BLaER1 (cell line): ENCODE results near the gene CD28.
"Not testable (repeated sequence)": the region's sequence is repeated elsewhere in the genome, so short reads cannot be mapped to it uniquely, and the experiment has no call there.

Source experiments
- H3K27ac ChIP-seq: shearing (Covaris generic); formaldehyde crosslinking; 2 replicates; pipeline ENCODE4 v1.8.1; 2022
- H3K27me3 ChIP-seq: shearing (Covaris generic); formaldehyde crosslinking; 2 replicates; pipeline ENCODE4 v1.8.1; 2022
- H3K36me3 ChIP-seq: shearing (Covaris generic); formaldehyde crosslinking; 2 replicates; pipeline ENCODE4 v1.8.1; 2022
- H3K4me1 ChIP-seq: shearing (Covaris generic); formaldehyde crosslinking; 2 replicates; pipeline ENCODE4 v1.8.1; 2022
- H3K4me2 ChIP-seq: shearing (Covaris generic); formaldehyde crosslinking; 2 replicates; pipeline ENCODE4 v1.8.1; 2022
- H3K4me3 ChIP-seq: shearing (Covaris generic); formaldehyde crosslinking; 2 replicates; pipeline ENCODE4 v1.8.1; 2022
- H3K9ac ChIP-seq: shearing (Covaris generic); formaldehyde crosslinking; 2 replicates; pipeline ENCODE4 v1.8.1; 2022
- H3K9me3 ChIP-seq: shearing (Covaris generic); formaldehyde crosslinking; 2 replicates; pipeline ENCODE4 v1.8.1; 2022
- H4K20me1 ChIP-seq: shearing (Covaris generic); formaldehyde crosslinking; 2 replicates; pipeline ENCODE4 v1.8.1; 2022
- Cebpa-rat ChIP-seq: shearing (Covaris generic); IDR thresholded peaks from 2 replicates; pipeline ENCODE4 v1.8.1; 2022

CD28 gene

GRCh38 chr2:203777030-203777429, 70.6 kb downstream of the CD28 start:
- Histone ChIP-seq H3K4me3 (no peak overlapping the region), H3K9ac (no peak overlapping the region), H3K4me1 (no peaks in the 10 kb centered on the region), H3K27ac (no peak overlapping the region), H3K36me3 (no peaks in the 10 kb centered on the region), H4K20me1 (no peaks in the 10 kb centered on the region), H3K4me2 (no peak overlapping the region), H3K27me3 (no peaks in the 10 kb centered on the region), H3K9me3 (peaks cover 8% of the 10 kb centered on the region; the same call in 1 of the 2 replicates)
- TF ChIP-seq Cebpa-rat = no peak

- H3K36me3 ChIP-seq, H3K9me3 ChIP-seq, H3K27ac ChIP-seq, H3K4me3 ChIP-seq, H3K27me3 ChIP-seq, H3K4me1 ChIP-seq, H4K20me1 ChIP-seq, H3K4me2 ChIP-seq, H3K9ac ChIP-seq: not testable (repeated sequence)
These were observed 73.1 kb downstream of the CD28 start for GRCh38 chr2:203779477-203780073.

GRCh38 chr2:203780231-203780630, 73.8 kb downstream of the CD28 start:
- TF ChIP-seq Cebpa-rat = no peak
- Histone ChIP-seq H3K4me3 (no peak overlapping the region), H3K27me3 (no peaks in the 10 kb centered on the region), H3K27ac (no peak overlapping the region), H3K4me2 (no peak overlapping the region), H3K4me1 (no peaks in the 10 kb centered on the region), H4K20me1 (no peaks in the 10 kb centered on the region), H3K9me3 (peaks cover 8% of the 10 kb centered on the region; the same call in 1 of the 2 replicates), H3K9ac (no peak overlapping the region), H3K36me3 (no peaks in the 10 kb centered on the region)

- Histone ChIP-seq H3K4me3 (no peak overlapping the region), H3K4me2 (no peak overlapping the region), H3K27me3 (no peaks in the 10 kb centered on the region), H3K9ac (no peak overlapping the region), H3K4me1 (no peaks in the 10 kb centered on the region), H4K20me1 (no peaks in the 10 kb centered on the region), H3K27ac (no peak overlapping the region), H3K9me3 (peaks cover 8% of the 10 kb centered on the region; the same call in 1 of the 2 replicates), H3K36me3 (no peaks in the 10 kb centered on the region)
- no peak for TF ChIP-seq Cebpa-rat
These were observed 74.7 kb downstream of the CD28 start for GRCh38 chr2:203781151-203781550.

GRCh38 chr2:203782262-203782976, 76.0 kb downstream of the CD28 start:
- no peaks in the 10 kb centered on the region for H3K4me1 ChIP-seq
- no peak for TF ChIP-seq Cebpa-rat
- H3K9ac ChIP-seq = no peak overlapping the region
- no peak overlapping the region for H3K4me2 ChIP-seq
- H3K4me3 ChIP-seq = no peak overlapping the region
- no peak overlapping the region for H3K27ac ChIP-seq
- no peaks in the 10 kb centered on the region for H4K20me1 ChIP-seq
- H3K36me3 ChIP-seq = no peaks in the 10 kb centered on the region
- no peaks in the 10 kb centered on the region for H3K27me3 ChIP-seq
- H3K9me3 ChIP-seq = peaks cover 8% of the 10 kb centered on the region; the same call in 1 of the 2 replicates

GRCh38 chr2:203783496-203784203, 77.2 kb downstream of the CD28 start:
- no peak overlapping the region for H3K4me3 ChIP-seq

GRCh38 chr2:203784710-203785270, 78.4 kb downstream of the CD28 start:
- not testable (repeated sequence) for H3K27ac ChIP-seq, H3K9ac ChIP-seq, H3K4me3 ChIP-seq, H4K20me1 ChIP-seq, H3K27me3 ChIP-seq, H3K4me2 ChIP-seq, H3K36me3 ChIP-seq, H3K4me1 ChIP-seq, H3K9me3 ChIP-seq

More at GRCh38 chr2:203783496-203784203, 77.2 kb downstream of the CD28 start:
- no peaks in the 10 kb centered on the region for H3K27me3 ChIP-seq
- H4K20me1 ChIP-seq = no peaks in the 10 kb centered on the region
- no peaks in the 10 kb centered on the region for H3K36me3 ChIP-seq
- no peak overlapping the region for H3K4me2 ChIP-seq
- peaks cover 8% of the 10 kb centered on the region; the same call in 1 of the 2 replicates for H3K9me3 ChIP-seq
- no peak overlapping the region for H3K9ac ChIP-seq
- H3K4me1 ChIP-seq = no peaks in the 10 kb centered on the region
- TF ChIP-seq Cebpa-rat = no peak
- H3K27ac ChIP-seq = no peak overlapping the region

GRCh38 chr2:203785391-203786110, 79.1 kb downstream of the CD28 start:
- not testable (repeated sequence) for H3K4me3 ChIP-seq, H3K36me3 ChIP-seq, H4K20me1 ChIP-seq, H3K9ac ChIP-seq, H3K27me3 ChIP-seq, H3K27ac ChIP-seq, H3K4me2 ChIP-seq, H3K4me1 ChIP-seq, H3K9me3 ChIP-seq

- H3K4me2 ChIP-seq = no peak overlapping the region
- TF ChIP-seq Cebpa-rat = 0 out of 2 replicates have a peak, but pooled peaks have one; percentile 48
These were observed 80.3 kb downstream of the CD28 start for GRCh38 chr2:203786549-203787351.

More at GRCh38 chr2:203786549-203787351, 80.3 kb downstream of the CD28 start:
- no peak overlapping the region for H3K9ac ChIP-seq
- no peaks in the 10 kb centered on the region for H4K20me1 ChIP-seq
- no peaks in the 10 kb centered on the region for H3K9me3 ChIP-seq
- H3K4me3 ChIP-seq = no peak overlapping the region
- H3K36me3 ChIP-seq = no peaks in the 10 kb centered on the region
- H3K27me3 ChIP-seq = no peaks in the 10 kb centered on the region
- no peaks in the 10 kb centered on the region for H3K4me1 ChIP-seq
- no peak overlapping the region for H3K27ac ChIP-seq
